Stomach (tissue), 4 donors: ENCODE results near the gene ZNF81.
"Not testable (repeated sequence)": the region's sequence is repeated elsewhere in the genome, so short reads cannot be mapped to it uniquely, and the experiment has no call there.

ENCODE experiments used
- EP300 ChIP-seq: sonication (generic); formaldehyde crosslinking; IDR thresholded peaks from one replicate; pipeline ENCODE4 v1.6.1; 2017; ENCODE audit warnings: antibody characterized with exemption
- POLR2A ChIP-seq, 4 donors: fragments of 450-650 bp; IDR thresholded peaks; one replicate each; pipeline ENCODE4 v1.6.1; 2016; ENCODE audit warnings: antibody characterized with exemption in 4 of 4, control low read depth in 2 of 4, mild to moderate bottlenecking in 1 of 4, moderate library complexity in 1 of 4
- POLR2AphosphoS5 ChIP-seq, 3 donors: sonication (generic); formaldehyde crosslinking; IDR thresholded peaks; one replicate each; pipeline ENCODE4 v1.6.1; 2016; ENCODE audit warnings: antibody characterized with exemption in 3 of 3
- TF ChIP-seq, protein P1 (sequence below), 7 experiments: fragments of 450-650 bp in 4 of 7; fragments of 200-600 bp in 3 of 7; sonication (generic) in 3 of 7; IDR thresholded peaks; one replicate each; pipeline ENCODE4 v1.5.1; 2016 to 2019; ENCODE audit warnings: antibody characterized with exemption in 7 of 7, control low read depth in 2 of 7, mild to moderate bottlenecking in 1 of 7

DNA sequence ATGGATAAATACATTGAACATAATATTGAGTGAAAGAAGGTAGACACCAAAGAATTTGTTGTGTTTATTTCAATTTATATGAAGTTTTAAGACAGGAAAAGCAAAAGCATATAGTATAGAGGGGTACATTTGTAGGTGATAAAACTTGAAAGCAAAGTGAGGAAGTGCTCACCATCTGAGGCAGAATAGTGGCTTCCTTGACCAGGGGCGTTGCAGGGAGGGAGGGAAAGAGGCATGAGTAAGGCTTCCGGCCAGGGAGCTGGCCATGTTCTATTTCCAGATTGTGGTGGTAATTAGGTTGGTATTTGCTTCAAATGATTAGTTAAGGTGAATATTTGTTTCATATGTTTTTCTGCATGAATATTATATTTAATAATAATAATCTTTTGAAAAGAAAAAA is 13.7 kb downstream of the ZNF81 start:
- not testable (repeated sequence) for TF ChIP-seq EP300; POLR2AphosphoS5 (IDR thresholded peaks at IDR 0.05); POLR2A (IDR thresholded peaks at IDR 0.05)
- TF ChIP-seq, protein P1, sequence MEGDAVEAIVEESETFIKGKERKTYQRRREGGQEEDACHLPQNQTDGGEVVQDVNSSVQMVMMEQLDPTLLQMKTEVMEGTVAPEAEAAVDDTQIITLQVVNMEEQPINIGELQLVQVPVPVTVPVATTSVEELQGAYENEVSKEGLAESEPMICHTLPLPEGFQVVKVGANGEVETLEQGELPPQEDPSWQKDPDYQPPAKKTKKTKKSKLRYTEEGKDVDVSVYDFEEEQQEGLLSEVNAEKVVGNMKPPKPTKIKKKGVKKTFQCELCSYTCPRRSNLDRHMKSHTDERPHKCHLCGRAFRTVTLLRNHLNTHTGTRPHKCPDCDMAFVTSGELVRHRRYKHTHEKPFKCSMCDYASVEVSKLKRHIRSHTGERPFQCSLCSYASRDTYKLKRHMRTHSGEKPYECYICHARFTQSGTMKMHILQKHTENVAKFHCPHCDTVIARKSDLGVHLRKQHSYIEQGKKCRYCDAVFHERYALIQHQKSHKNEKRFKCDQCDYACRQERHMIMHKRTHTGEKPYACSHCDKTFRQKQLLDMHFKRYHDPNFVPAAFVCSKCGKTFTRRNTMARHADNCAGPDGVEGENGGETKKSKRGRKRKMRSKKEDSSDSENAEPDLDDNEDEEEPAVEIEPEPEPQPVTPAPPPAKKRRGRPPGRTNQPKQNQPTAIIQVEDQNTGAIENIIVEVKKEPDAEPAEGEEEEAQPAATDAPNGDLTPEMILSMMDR (IDR thresholded peaks at IDR 0.05): not testable (repeated sequence)
